ENCODE data around the gene HMGCR. TPM values are rescaled to one million over a fixed set of nuclear protein-coding genes. Genes with fewer than 3 reads are reported as not detected.

The HMGCR gene
- total and polyA plus RNA-seq, 2 experiments from 2014 or later, result 72.2 to 331 TPM

DNA sequence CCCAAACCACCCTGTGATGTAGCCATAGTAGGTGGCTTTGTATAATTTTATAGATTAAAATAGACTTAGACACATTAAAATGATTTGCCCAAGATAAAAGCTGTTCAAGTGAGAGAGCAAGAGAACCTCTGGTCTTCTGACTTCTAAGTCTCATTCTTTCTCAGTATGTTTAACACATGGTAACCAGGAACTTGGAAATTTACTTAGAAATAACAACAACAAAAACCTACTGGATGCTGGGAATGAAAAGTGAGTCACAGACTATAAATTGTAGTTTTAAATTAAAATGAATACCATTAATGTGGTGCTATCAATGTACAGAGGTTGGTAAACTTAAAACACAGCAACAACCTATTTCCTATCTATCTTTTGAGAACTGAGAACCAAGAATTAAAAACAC is 30.4 kb downstream of the HMGCR start:
- DNase-seq (ENCODE audit: low spot score), result no peak

More for the DNA sequence above, 30.4 kb downstream of the HMGCR start:
- no peak overlapping the region for H3K27ac Mint-ChIP-seq
- H3K4me3 Mint-ChIP-seq, result no peak overlapping the region
- H3K4me1 Mint-ChIP-seq, result peaks cover 23% of the 10 kb centered on the region
- peaks cover 6% of the 10 kb centered on the region; the same call in 1 of the 2 replicates for H3F3A ChIP-seq (replicated peaks; ENCODE audit: low read depth)
- no peaks in the 10 kb centered on the region; the same call in 2 of the 3 replicates for H3K9me3 Mint-ChIP-seq
- no peaks in the 10 kb centered on the region for H3K36me3 ChIP-seq (ENCODE audit: insufficient read depth)
- H3K9me2 ChIP-seq (ENCODE audit: insufficient read depth), result no peaks in the 10 kb centered on the region
- TF ChIP-seq EZH2 (IDR thresholded peaks at IDR 0.05; ENCODE audit: low read depth, unreplicated experiment), result no peak
- TF ChIP-seq CREB1 (CRISPR knock-in tag; IDR thresholded peaks at IDR 0.05; ENCODE audit: low read depth), result no peak
- TF ChIP-seq STAT1 (IDR thresholded peaks at IDR 0.05; ENCODE audit: unreplicated experiment), result no peak
- no peak for TF ChIP-seq NANOG (IDR thresholded peaks at IDR 0.05; ENCODE audit: borderline replicate concordance)
- TF ChIP-seq JUNB (IDR thresholded peaks at IDR 0.05; ENCODE audit: unreplicated experiment), result no peak
- TF ChIP-seq, protein P1, sequence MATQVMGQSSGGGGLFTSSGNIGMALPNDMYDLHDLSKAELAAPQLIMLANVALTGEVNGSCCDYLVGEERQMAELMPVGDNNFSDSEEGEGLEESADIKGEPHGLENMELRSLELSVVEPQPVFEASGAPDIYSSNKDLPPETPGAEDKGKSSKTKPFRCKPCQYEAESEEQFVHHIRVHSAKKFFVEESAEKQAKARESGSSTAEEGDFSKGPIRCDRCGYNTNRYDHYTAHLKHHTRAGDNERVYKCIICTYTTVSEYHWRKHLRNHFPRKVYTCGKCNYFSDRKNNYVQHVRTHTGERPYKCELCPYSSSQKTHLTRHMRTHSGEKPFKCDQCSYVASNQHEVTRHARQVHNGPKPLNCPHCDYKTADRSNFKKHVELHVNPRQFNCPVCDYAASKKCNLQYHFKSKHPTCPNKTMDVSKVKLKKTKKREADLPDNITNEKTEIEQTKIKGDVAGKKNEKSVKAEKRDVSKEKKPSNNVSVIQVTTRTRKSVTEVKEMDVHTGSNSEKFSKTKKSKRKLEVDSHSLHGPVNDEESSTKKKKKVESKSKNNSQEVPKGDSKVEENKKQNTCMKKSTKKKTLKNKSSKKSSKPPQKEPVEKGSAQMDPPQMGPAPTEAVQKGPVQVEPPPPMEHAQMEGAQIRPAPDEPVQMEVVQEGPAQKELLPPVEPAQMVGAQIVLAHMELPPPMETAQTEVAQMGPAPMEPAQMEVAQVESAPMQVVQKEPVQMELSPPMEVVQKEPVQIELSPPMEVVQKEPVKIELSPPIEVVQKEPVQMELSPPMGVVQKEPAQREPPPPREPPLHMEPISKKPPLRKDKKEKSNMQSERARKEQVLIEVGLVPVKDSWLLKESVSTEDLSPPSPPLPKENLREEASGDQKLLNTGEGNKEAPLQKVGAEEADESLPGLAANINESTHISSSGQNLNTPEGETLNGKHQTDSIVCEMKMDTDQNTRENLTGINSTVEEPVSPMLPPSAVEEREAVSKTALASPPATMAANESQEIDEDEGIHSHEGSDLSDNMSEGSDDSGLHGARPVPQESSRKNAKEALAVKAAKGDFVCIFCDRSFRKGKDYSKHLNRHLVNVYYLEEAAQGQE (IDR thresholded peaks at IDR 0.05; ENCODE audit: unreplicated experiment), result no peak
- TF ChIP-seq, protein P2, sequence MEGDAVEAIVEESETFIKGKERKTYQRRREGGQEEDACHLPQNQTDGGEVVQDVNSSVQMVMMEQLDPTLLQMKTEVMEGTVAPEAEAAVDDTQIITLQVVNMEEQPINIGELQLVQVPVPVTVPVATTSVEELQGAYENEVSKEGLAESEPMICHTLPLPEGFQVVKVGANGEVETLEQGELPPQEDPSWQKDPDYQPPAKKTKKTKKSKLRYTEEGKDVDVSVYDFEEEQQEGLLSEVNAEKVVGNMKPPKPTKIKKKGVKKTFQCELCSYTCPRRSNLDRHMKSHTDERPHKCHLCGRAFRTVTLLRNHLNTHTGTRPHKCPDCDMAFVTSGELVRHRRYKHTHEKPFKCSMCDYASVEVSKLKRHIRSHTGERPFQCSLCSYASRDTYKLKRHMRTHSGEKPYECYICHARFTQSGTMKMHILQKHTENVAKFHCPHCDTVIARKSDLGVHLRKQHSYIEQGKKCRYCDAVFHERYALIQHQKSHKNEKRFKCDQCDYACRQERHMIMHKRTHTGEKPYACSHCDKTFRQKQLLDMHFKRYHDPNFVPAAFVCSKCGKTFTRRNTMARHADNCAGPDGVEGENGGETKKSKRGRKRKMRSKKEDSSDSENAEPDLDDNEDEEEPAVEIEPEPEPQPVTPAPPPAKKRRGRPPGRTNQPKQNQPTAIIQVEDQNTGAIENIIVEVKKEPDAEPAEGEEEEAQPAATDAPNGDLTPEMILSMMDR (conservative IDR thresholded peaks at IDR 0.05; ENCODE audit: low read depth in 2 of 2), result no peak
- no peak for TF ChIP-seq ZNF331 (CRISPR knock-in tag; IDR thresholded peaks at IDR 0.05; ENCODE audit: low read depth)
- TF ChIP-seq EZH2phosphoT487 (IDR thresholded peaks at IDR 0.05; ENCODE audit: unreplicated experiment), result no peak
- TF ChIP-seq, protein P3, sequence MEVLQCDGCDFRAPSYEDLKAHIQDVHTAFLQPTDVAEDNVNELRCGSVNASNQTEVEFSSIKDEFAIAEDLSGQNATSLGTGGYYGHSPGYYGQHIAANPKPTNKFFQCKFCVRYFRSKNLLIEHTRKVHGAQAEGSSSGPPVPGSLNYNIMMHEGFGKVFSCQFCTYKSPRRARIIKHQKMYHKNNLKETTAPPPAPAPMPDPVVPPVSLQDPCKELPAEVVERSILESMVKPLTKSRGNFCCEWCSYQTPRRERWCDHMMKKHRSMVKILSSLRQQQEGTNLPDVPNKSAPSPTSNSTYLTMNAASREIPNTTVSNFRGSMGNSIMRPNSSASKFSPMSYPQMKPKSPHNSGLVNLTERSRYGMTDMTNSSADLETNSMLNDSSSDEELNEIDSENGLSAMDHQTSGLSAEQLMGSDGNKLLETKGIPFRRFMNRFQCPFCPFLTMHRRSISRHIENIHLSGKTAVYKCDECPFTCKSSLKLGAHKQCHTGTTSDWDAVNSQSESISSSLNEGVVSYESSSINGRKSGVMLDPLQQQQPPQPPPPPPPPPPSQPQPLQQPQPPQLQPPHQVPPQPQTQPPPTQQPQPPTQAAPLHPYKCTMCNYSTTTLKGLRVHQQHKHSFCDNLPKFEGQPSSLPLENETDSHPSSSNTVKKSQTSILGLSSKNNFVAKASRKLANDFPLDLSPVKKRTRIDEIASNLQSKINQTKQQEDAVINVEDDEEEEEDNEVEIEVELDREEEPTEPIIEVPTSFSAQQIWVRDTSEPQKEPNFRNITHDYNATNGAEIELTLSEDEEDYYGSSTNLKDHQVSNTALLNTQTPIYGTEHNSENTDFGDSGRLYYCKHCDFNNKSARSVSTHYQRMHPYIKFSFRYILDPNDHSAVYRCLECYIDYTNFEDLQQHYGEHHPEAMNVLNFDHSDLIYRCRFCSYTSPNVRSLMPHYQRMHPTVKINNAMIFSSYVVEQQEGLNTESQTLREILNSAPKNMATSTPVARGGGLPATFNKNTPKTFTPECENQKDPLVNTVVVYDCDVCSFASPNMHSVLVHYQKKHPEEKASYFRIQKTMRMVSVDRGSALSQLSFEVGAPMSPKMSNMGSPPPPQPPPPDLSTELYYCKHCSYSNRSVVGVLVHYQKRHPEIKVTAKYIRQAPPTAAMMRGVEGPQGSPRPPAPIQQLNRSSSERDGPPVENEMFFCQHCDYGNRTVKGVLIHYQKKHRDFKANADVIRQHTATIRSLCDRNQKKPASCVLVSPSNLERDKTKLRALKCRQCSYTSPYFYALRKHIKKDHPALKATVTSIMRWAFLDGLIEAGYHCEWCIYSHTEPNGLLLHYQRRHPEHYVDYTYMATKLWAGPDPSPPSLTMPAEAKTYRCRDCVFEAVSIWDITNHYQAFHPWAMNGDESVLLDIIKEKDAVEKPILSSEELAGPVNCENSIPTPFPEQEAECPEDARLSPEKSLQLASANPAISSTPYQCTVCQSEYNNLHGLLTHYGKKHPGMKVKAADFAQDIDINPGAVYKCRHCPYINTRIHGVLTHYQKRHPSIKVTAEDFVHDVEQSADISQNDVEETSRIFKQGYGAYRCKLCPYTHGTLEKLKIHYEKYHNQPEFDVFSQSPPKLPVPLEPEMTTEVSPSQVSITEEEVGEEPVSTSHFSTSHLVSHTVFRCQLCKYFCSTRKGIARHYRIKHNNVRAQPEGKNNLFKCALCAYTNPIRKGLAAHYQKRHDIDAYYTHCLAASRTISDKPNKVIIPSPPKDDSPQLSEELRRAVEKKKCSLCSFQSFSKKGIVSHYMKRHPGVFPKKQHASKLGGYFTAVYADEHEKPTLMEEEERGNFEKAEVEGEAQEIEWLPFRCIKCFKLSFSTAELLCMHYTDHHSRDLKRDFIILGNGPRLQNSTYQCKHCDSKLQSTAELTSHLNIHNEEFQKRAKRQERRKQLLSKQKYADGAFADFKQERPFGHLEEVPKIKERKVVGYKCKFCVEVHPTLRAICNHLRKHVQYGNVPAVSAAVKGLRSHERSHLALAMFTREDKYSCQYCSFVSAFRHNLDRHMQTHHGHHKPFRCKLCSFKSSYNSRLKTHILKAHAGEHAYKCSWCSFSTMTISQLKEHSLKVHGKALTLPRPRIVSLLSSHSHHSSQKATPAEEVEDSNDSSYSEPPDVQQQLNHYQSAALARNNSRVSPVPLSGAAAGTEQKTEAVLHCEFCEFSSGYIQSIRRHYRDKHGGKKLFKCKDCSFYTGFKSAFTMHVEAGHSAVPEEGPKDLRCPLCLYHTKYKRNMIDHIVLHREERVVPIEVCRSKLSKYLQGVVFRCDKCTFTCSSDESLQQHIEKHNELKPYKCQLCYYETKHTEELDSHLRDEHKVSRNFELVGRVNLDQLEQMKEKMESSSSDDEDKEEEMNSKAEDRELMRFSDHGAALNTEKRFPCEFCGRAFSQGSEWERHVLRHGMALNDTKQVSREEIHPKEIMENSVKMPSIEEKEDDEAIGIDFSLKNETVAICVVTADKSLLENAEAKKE (CRISPR knock-in tag; IDR thresholded peaks at IDR 0.05), result no peak
- TF ChIP-seq, protein P4, sequence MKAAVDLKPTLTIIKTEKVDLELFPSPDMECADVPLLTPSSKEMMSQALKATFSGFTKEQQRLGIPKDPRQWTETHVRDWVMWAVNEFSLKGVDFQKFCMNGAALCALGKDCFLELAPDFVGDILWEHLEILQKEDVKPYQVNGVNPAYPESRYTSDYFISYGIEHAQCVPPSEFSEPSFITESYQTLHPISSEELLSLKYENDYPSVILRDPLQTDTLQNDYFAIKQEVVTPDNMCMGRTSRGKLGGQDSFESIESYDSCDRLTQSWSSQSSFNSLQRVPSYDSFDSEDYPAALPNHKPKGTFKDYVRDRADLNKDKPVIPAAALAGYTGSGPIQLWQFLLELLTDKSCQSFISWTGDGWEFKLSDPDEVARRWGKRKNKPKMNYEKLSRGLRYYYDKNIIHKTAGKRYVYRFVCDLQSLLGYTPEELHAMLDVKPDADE (IDR thresholded peaks at IDR 0.05), result no peak
- no peak for TF ChIP-seq ZNF114 (CRISPR knock-in tag; IDR thresholded peaks at IDR 0.05)
- no peak for TF ChIP-seq POLR2AphosphoS5 (IDR thresholded peaks at IDR 0.05; ENCODE audit: low read depth)
- peaks cover 1% of the 10 kb centered on the region; the same call in 1 of the 2 replicates for H4K20me1 ChIP-seq (replicated peaks; ENCODE audit: insufficient read depth)
- no peaks in the 10 kb centered on the region for H3K79me2 ChIP-seq (replicated peaks; ENCODE audit: insufficient read depth)
- H3K4me3 ChIP-seq, result no peak overlapping the region
- no peaks in the 10 kb centered on the region for H3K27me3 ChIP-seq (ENCODE audit: insufficient read depth)
- no peak overlapping the region for H2AFZ ChIP-seq
- 0 out of 3 replicates have a peak, but pooled peaks cover 4% of the 10 kb centered on the region for H3K36me3 Mint-ChIP-seq (ENCODE audit: low read depth)
- peaks cover 16% of the 10 kb centered on the region; the same call in 1 of the 2 replicates for H3K4me1 ChIP-seq (ENCODE audit: insufficient read depth)
- H3K27me3 Mint-ChIP-seq (ENCODE audit: insufficient read depth, low read depth, poor library complexity), result peaks cover 2% of the 10 kb centered on the region
- no peak overlapping the region for H3K4me2 ChIP-seq
- ATAC-seq, result no peak
- no peak overlapping the region for H3K27ac ChIP-seq (ENCODE audit: low read depth)

All from GM23338 (cell line).